Esophagus muscularis mucosa (tissue), 4 donors: Measurements from ENCODE around the gene IFFO2. TPM values are rescaled to one million over a fixed set of nuclear protein-coding genes. Genes with fewer than 3 reads are reported as not detected.

ENCODE experiments used
- DNase-seq: peaks from one replicate; pipeline ENCODE4 v3.0.0-alpha.2; 2017; ENCODE audit errors: extremely low spot score
- H3K27ac ChIP-seq, 4 donors: fragments of 200-600 bp; sonication (generic); replicated peaks in 1 of 4; 1 replicate in 3 of 4; 2 replicates in 1 of 4; pipeline ENCODE4 v1.5.1; 2016 to 2019; ENCODE audit warnings: mild to moderate bottlenecking in 1 of 4
- H3K27me3 ChIP-seq, 4 donors: fragments of 200-600 bp; sonication (generic); one replicate each; pipeline versions ENCODE4 v1.5.1 to v1.6.0; 2016 to 2019
- H3K36me3 ChIP-seq, 4 donors: fragments of 200-600 bp; sonication (generic); one replicate each; pipeline ENCODE4 v1.5.1; 2016 to 2019
- H3K4me1 ChIP-seq, 4 donors: fragments of 200-600 bp; sonication (generic); one replicate each; pipeline ENCODE4 v1.5.1; 2016 to 2019
- H3K4me3 ChIP-seq, 4 donors: fragments of 200-600 bp; sonication (generic); 1 replicate in 2 of 4; 2 replicates in 2 of 4; pipeline ENCODE4 v1.5.1; 2016 to 2019; ENCODE audit warnings: mild to moderate bottlenecking in 4 of 4, moderate library complexity in 1 of 4
- H3K9me3 ChIP-seq, 4 donors: fragments of 200-600 bp; sonication (generic); 1 replicate in 3 of 4; 2 replicates in 1 of 4; pipeline ENCODE4 v1.5.1; 2016 to 2019
- EP300 ChIP-seq: sonication (generic); formaldehyde crosslinking; IDR thresholded peaks from one replicate; pipeline ENCODE4 v1.6.1; 2017; ENCODE audit warnings: antibody characterized with exemption
- POLR2A ChIP-seq: fragments of 450-650 bp; IDR thresholded peaks from one replicate; pipeline ENCODE4 v1.6.1; 2017; ENCODE audit warnings: antibody characterized with exemption, moderate library complexity, mild to moderate bottlenecking, low read depth
- POLR2AphosphoS5 ChIP-seq, 2 donors: sonication (generic); formaldehyde crosslinking; IDR thresholded peaks; one replicate each; pipeline ENCODE4 v1.6.1; 2017; ENCODE audit warnings: antibody characterized with exemption in 2 of 2
- WGBS: methylation state at CpG from one replicate; pipeline ENCODE4 v1.1.5; 2018; 5-methylcytosine and 5-hydroxymethylcytosine counted together
- intact Hi-C: fragments of 100-400 bp; cut with DNase I; formaldehyde crosslinking; loops from one replicate; pipeline ENCODE4 v1.15.1; 2023
- total RNA-seq, 4 donors: library from RNA; depleted of rRNA; stranded (reverse); fragments of >200 nt; gene quantifications; one replicate each; pipeline versions ENCODE4 v1.1.0 to v1.2.1, GENCODE V29; 2016
- TF ChIP-seq, protein P1 (sequence below), 3 experiments: fragments of 200-600 bp in 2 of 3; fragments of 450-650 bp in 1 of 3; sonication (generic) in 2 of 3; IDR thresholded peaks; one replicate each; pipeline ENCODE4 v1.5.1; 2017 to 2019; ENCODE audit warnings: antibody characterized with exemption in 3 of 3, mild to moderate bottlenecking in 2 of 3, moderate library complexity in 1 of 3

Gene IFFO2
- total RNA-seq, 4 donors from 2014 or later = 9.6 to 40.3 (median 16.3) TPM

DNA sequence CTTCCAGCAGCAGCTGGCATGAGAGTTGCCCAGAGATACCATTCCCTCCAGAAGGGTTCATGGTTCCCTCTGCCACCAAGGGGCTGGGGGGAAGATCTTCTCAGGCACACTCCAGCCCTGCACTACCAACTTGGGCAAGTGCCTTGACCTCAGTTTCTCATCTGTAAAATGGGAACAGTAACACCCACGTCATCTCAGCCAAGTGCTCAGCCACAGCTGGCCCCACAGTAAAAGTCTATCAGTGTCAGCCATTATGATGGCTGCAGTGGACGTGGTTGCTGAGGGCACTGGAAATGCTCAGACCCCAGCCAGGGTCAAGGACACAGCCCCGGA lies 80.7 kb downstream of the IFFO2 start:
- H3K4me1 ChIP-seq = peaks cover 3 to 16% (median 8%) of the 10 kb centered on the region in 4 donors
- no peak for DNase-seq
- no peak overlapping the region for H3K27ac ChIP-seq
- no peaks in the 10 kb centered on the region for H3K27me3 ChIP-seq
- TF ChIP-seq, protein P1, sequence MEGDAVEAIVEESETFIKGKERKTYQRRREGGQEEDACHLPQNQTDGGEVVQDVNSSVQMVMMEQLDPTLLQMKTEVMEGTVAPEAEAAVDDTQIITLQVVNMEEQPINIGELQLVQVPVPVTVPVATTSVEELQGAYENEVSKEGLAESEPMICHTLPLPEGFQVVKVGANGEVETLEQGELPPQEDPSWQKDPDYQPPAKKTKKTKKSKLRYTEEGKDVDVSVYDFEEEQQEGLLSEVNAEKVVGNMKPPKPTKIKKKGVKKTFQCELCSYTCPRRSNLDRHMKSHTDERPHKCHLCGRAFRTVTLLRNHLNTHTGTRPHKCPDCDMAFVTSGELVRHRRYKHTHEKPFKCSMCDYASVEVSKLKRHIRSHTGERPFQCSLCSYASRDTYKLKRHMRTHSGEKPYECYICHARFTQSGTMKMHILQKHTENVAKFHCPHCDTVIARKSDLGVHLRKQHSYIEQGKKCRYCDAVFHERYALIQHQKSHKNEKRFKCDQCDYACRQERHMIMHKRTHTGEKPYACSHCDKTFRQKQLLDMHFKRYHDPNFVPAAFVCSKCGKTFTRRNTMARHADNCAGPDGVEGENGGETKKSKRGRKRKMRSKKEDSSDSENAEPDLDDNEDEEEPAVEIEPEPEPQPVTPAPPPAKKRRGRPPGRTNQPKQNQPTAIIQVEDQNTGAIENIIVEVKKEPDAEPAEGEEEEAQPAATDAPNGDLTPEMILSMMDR (IDR thresholded peaks at IDR 0.05) = no peak
- TF ChIP-seq POLR2A = no peak
- WGBS = 86% methylated on average over 3 of the region's 3 CpGs
- intact Hi-C loops = loop anchor here (2.0 kb wide), 1 partner anchor 279 kb away; no protein-coding TSS in a partner anchor
- no peaks in the 10 kb centered on the region for H3K9me3 ChIP-seq
- H3K4me3 ChIP-seq = no peak overlapping the region
- peaks cover 0 to 40% (median 15%) of the 10 kb centered on the region in 4 donors for H3K36me3 ChIP-seq

DNA sequence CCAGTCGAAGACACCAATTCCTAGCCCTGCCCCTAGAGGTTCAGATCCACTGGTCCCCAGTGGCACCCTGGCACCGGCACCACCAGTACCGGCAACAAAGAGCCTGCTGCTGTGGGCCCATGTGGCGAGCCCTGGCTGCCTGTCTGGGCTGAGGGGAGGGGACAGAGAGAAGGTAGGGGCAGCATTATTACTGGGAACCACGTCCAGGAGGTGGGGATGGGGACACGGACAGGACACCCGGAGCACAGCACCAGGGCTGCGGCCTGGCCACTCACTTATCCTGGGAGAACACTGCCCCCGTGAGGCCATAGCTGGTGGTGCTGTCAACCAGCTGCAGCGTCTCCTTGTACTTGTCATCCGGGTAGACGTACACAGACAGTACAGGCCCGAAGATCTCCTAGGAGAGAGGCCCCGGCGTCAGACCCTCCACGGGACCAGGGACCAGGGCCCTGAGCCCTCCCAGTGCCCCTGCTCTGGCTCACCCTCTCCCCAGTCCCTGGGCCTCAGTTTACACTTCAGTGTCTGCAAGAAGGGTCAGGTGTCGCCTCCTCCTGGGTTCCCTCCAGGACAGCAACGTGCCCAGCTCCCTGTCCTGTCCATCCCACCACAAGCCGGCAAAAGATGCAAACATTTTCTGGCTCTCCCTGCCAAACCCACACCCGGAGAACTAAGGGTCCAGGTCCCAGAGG lies 81.2 kb downstream of the IFFO2 start:
- Histone ChIP-seq H3K36me3 (peaks cover 0 to 40% (median 15%) of the 10 kb centered on the region in 4 donors), H3K9me3 (no peaks in the 10 kb centered on the region), H3K27me3 (no peaks in the 10 kb centered on the region), H3K27ac (no peak overlapping the region), H3K4me3 (no peak overlapping the region), H3K4me1 (peaks cover 3 to 16% (median 11%) of the 10 kb centered on the region in 4 donors)
- 47% methylated on average over 8 of the region's 20 CpGs for WGBS
- intact Hi-C loops = loop anchor here (2.0 kb wide), 1 partner anchor 278 kb away; no protein-coding TSS in a partner anchor
- peak; percentile 94 for DNase-seq
- TF ChIP-seq, protein P1 (IDR thresholded peaks at IDR 0.05) = peak; percentile 69 to 92 (median 75)
- no peak for TF ChIP-seq POLR2A
- TF ChIP-seq EP300 = no peak

DNA sequence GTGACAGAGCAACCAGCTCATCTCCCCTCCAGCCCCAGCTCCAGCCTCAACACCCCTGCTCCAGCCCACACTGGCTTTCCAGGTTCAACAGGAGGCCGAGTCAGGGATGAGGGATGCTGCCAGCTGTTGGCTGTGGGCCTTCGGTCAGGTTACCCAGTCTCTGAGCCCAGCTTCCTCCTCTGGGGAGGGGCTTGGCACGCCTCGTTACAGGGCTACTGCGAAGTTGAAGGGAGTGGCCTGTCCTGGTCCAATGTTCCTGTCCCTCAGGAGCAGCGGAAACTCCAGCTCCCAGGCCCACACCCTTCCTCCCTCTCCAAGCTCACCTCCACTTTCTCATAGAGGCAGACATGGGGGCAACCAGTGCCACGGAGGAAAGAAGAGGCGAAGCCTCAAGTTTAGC lies 81.9 kb downstream of the IFFO2 start:
- intact Hi-C loops = loop anchor here (2.0 kb wide), 1 partner anchor 278 kb away; no protein-coding TSS in a partner anchor
- Histone ChIP-seq H3K27ac (no peak overlapping the region), H3K36me3 (peaks cover 0 to 35% (median 15%) of the 10 kb centered on the region in 4 donors), H3K9me3 (no peaks in the 10 kb centered on the region), H3K27me3 (no peaks in the 10 kb centered on the region), H3K4me1 (peaks cover 3 to 16% (median 13%) of the 10 kb centered on the region in 4 donors), H3K4me3 (no peak overlapping the region)
- DNase-seq = no peak
- TF ChIP-seq EP300 (no peak), POLR2A (no peak), POLR2AphosphoS5 (IDR thresholded peaks at IDR 0.05) (no peak)
- TF ChIP-seq, protein P1 (IDR thresholded peaks at IDR 0.05) = no peak
- WGBS = 71% methylated on average over 4 of the region's 8 CpGs

DNA sequence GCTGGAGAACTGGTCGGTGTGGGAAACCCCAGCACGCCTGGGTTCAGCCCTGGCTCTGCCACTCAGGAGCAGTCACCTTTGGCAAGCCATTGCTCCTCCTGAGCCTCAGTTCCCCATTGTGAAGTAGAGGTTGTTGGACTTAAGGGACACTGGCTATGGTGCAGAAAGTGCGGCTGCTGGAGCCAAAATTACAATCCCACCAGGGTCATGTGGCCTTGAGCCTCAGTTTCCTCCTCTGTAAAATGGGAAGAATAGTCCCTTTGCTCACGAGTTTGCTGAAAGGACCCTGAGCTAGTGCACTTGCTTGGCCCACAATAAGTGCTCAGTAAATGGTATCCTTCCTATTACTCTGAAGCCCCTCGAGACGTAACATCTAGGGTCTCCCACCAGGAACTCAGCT lies 82.4 kb downstream of the IFFO2 start:
- Histone ChIP-seq H3K4me1 (peaks cover 3 to 16% (median 13%) of the 10 kb centered on the region in 4 donors), H3K27me3 (no peaks in the 10 kb centered on the region), H3K9me3 (no peaks in the 10 kb centered on the region), H3K36me3 (peaks cover 0 to 35% (median 15%) of the 10 kb centered on the region in 4 donors), H3K4me3 (no peak overlapping the region), H3K27ac (no peak overlapping the region)
- DNase-seq = no peak
- WGBS = 80% methylated on average over 3 of the region's 6 CpGs
- TF ChIP-seq, protein P1 (IDR thresholded peaks at IDR 0.05) = no peak
- TF ChIP-seq POLR2A (no peak), POLR2AphosphoS5 (IDR thresholded peaks at IDR 0.05) (no peak), EP300 (no peak)
- intact Hi-C loops = loop anchor here (2.0 kb wide), 1 partner anchor 277 kb away; no protein-coding TSS in a partner anchor
